Islet precursor cell (in vitro differentiated cells): ENCODE results near the gene ATG16L1.

ENCODE experiments used
- DNase-seq: peaks from one replicate; pipeline ENCODE4 v3.0.0-alpha.2; 2018

Gene ATG16L1

GRCh38 chr2:233261819-233262555, 10.5 kb downstream of the ATG16L1 start:
- no peak for DNase-seq

GRCh38 chr2:233262562-233262961, 11.1 kb downstream of the ATG16L1 start:
- DNase-seq, result no peak

- no peak for DNase-seq
Measured at GRCh38 chr2:233263045-233263570, 11.6 kb downstream of the ATG16L1 start.

GRCh38 chr2:233264667-233265066, 13.2 kb downstream of the ATG16L1 start:
- DNase-seq, result no peak

- DNase-seq, result peak; percentile 57
Measured at GRCh38 chr2:233265899-233266431, 14.5 kb downstream of the ATG16L1 start.

GRCh38 chr2:233266481-233266880, 15.0 kb downstream of the ATG16L1 start:
- DNase-seq, result no peak

GRCh38 chr2:233267516-233268245, 16.2 kb downstream of the ATG16L1 start:
- no peak for DNase-seq

GRCh38 chr2:233270366-233270765, 18.9 kb downstream of the ATG16L1 start:
- DNase-seq, result no peak

GRCh38 chr2:233270951-233271350, 19.5 kb downstream of the ATG16L1 start:
- no peak for DNase-seq

GRCh38 chr2:233271693-233272092, 20.2 kb downstream of the ATG16L1 start:
- no peak for DNase-seq

- DNase-seq, result no peak
Measured at GRCh38 chr2:233273120-233273519, 21.6 kb downstream of the ATG16L1 start.

GRCh38 chr2:233275223-233275622, 23.8 kb downstream of the ATG16L1 start:
- no peak for DNase-seq

- DNase-seq, result no peak
Measured at GRCh38 chr2:233278921-233279320, 27.4 kb downstream of the ATG16L1 start.

- DNase-seq, result no peak
Measured at GRCh38 chr2:233280114-233280693, 28.7 kb downstream of the ATG16L1 start.

- no peak for DNase-seq
Measured at GRCh38 chr2:233281553-233281952, 30.1 kb downstream of the ATG16L1 start.

- no peak for DNase-seq
Measured at GRCh38 chr2:233281992-233282603, 30.6 kb downstream of the ATG16L1 start.

GRCh38 chr2:233285921-233286320, 34.4 kb downstream of the ATG16L1 start:
- peak; percentile 73 for DNase-seq

GRCh38 chr2:233287871-233288270, 36.4 kb downstream of the ATG16L1 start:
- DNase-seq, result no peak

- DNase-seq, result no peak
Measured at GRCh38 chr2:233288663-233289062, 37.2 kb downstream of the ATG16L1 start.

- peak; percentile 68 for DNase-seq
Measured at GRCh38 chr2:233289648-233290047, 38.2 kb downstream of the ATG16L1 start.

- DNase-seq, result no peak
Measured at GRCh38 chr2:233290051-233290845, 38.8 kb downstream of the ATG16L1 start.

GRCh38 chr2:233295891-233296290, 44.4 kb downstream of the ATG16L1 start:
- DNase-seq, result no peak
